Measurements from ENCODE around the gene BCO2.
A peak's percentile ranks its signal among the peaks of the same experiment; 100 is the strongest.

BCO2 gene

DNA sequence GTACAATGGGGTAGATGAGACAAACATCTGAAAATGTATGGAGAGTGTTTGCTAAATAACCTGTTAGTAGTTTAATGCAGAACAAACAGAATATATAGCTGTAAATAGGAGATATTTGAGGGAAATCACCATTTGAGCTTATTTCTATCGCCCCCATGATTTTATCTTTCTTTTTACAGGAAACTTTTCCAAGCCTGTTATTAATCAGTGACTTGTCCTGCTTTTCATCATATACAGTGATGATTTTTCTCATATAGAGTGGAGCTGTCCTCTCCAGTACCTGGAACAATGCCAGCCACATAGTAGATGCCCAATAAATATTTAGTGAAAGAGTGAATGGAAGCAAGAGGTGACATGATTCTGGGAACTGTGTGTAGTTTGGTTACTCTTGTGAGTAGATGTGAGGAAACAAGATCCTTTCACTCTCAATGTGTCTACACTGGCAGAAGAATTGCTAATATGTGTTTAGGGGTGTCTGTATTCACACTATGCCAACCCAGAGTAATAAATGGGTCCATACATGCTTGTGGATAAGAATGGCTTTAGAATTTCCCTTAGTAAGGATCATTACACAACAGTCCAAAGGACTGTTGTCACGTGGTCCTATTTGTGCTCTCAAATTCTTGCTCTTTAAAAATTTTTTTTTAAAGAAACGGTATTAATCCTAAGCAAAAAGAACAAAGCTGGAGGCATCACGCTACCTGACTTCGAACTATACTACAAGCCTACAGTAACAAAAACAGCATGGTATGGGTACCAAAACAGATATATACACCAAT is 48.6 kb downstream of the BCO2 start:
- Histone ChIP-seq H3K27ac (ENCODE audit: low read depth, low read length) (no peak overlapping the region), H3K4me3 (ENCODE audit: low read depth in 1 of 5, low read length in 5 of 5) (no peak overlapping the region), H3K9me3 (ENCODE audit: control insufficient read depth in 5 of 5, low read length in 5 of 5) (no peaks in the 10 kb centered on the region), H3K4me1 (ENCODE audit: control insufficient read depth in 5 of 5, insufficient read depth in 5 of 5, low read length in 5 of 5) (peaks cover 0 to 17% (median 12%) of the 10 kb centered on the region in 5 donors), H3K9ac (ENCODE audit: low read length in 5 of 5) (no peak overlapping the region), H3K27me3 (ENCODE audit: control insufficient read depth in 5 of 5, insufficient read depth in 4 of 5, low read length in 5 of 5) (no peaks in the 10 kb centered on the region), H3K36me3 (ENCODE audit: control insufficient read depth in 5 of 5, insufficient read depth in 5 of 5, low read length in 5 of 5) (peaks cover 0 to 4% (median 0%) of the 10 kb centered on the region in 5 donors)

DNA sequence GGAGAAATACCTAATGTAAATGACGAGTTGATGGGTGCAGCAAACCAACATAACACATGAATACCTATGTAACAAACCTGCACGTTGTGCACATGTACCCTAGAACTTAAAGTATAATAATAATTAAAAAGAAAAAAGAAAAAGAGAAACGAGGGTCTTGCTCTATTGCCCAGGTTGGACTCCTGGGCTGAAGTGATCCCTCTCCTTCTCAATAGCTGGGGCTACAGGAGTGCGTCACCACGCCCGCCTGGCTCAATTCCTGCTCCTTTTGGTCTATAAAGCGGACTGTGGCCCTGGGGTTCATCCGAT is 50.4 kb downstream of the BCO2 start:
- peaks cover 8 to 15% (median 12%) of the 10 kb centered on the region in 5 donors for H3K36me3 ChIP-seq (ENCODE audit: control insufficient read depth in 5 of 5, insufficient read depth in 5 of 5, low read length in 5 of 5)
- no peaks in the 10 kb centered on the region for H3K27me3 ChIP-seq (ENCODE audit: control insufficient read depth in 5 of 5, insufficient read depth in 4 of 5, low read length in 5 of 5)

DNA sequence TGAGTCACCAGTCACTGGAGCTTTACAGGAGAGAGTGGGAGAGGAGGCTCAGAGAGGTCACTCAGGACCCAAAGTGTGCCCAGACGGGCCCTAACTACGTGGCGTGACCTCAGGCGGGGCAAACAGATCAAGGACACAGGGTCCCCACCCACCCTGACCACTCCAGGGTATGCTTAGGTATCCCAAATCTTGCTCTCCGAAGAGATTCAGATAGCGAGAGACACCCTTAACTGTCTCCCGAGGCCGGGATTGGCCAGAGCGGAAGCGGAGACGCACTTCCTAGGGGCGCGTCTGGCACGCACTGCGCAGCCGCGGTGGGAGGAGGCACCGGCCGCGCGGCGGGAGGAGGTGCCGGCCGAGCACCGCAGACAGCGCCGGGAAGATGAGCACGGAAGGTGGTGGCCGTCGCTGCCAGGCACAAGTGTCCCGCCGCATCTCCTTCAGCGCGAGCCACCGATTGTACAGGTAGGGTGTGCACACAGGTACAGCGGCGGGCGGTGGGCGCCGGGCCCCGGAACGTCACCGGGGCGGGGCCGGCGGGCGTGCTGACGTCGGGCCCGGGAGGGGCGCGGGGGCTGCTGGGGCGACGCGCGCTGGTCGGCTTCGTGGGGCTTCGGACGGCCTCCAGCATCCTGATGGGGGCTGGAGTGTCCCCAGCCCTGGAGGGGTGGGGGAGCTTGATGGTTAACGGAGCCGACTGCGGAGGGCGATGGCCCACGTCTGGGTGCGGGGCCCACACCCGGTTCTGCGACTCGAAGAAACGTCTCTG is 50.9 kb downstream of the BCO2 start, which contains the start of gene PTS:
PTS (plus strand) TSS at position 367 of the 769 bp plus-strand sequence; CDS start at position 383, 16 bp downstream.
- peaks cover 0 to 17% (median 9%) of the 10 kb centered on the region in 5 donors for H3K4me1 ChIP-seq (ENCODE audit: control insufficient read depth in 5 of 5, insufficient read depth in 5 of 5, low read length in 5 of 5)
- peak within 1 kb of the TSS; percentile 89 to 97 (median 92) for H3K9ac ChIP-seq (ENCODE audit: low read length in 5 of 5)
- H3K27me3 ChIP-seq (ENCODE audit: control insufficient read depth in 5 of 5, insufficient read depth in 4 of 5, low read length in 5 of 5) = no peaks in the 10 kb centered on the region
- peak within 1 kb of the TSS; percentile 88 to 98 (median 94) for H3K4me3 ChIP-seq (ENCODE audit: low read depth in 1 of 5, low read length in 5 of 5)
- H3K36me3 ChIP-seq (ENCODE audit: control insufficient read depth in 5 of 5, insufficient read depth in 5 of 5, low read length in 5 of 5) = peaks cover 8 to 20% (median 18%) of the 10 kb centered on the region in 5 donors
- H3K27ac ChIP-seq (ENCODE audit: low read depth, low read length) = peak within 1 kb of the TSS; percentile 97
- no peaks in the 10 kb centered on the region for H3K9me3 ChIP-seq (ENCODE audit: control insufficient read depth in 5 of 5, low read length in 5 of 5)

More for the DNA sequence above, 50.4 kb downstream of the BCO2 start:
- Histone ChIP-seq H3K9ac (ENCODE audit: low read length in 5 of 5) (peak overlapping the region; percentile 89 to 97 (median 92)), H3K9me3 (ENCODE audit: control insufficient read depth in 5 of 5, low read length in 5 of 5) (no peaks in the 10 kb centered on the region), H3K4me1 (ENCODE audit: control insufficient read depth in 5 of 5, insufficient read depth in 5 of 5, low read length in 5 of 5) (peaks cover 0 to 17% (median 9%) of the 10 kb centered on the region in 5 donors), H3K27ac (ENCODE audit: low read depth, low read length) (peak overlapping the region; percentile 97), H3K4me3 (ENCODE audit: low read depth in 1 of 5, low read length in 5 of 5) (peak overlapping the region; percentile 88 to 98 (median 94))

DNA sequence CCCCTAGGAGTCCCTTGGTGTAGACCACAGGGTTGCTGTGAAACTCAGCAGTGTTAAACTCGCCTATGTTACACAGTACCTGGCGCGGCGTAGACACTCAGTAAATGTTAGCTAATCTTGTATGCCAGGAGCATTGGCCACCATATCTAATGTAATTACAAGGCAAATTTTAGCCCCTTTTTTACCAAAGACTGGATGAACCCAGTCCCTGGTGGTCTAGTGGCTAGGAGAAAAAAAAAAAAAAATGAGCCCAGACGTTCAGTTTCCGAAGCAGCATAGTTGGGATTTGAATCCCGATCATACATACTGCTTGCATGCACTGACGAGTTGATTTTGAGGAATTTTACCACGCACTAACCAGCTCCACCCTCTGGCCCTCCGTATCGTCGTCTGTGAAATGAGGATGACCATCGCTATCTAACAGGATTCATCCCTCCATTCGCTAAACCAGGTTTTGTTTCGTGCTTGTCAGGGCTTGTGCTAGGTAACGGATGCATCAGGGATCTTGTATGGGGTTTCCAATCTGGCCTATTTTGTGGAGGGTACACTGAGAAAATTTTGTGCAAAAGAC is 51.6 kb downstream of the BCO2 start:
- Histone ChIP-seq H3K4me1 (ENCODE audit: control insufficient read depth in 5 of 5, insufficient read depth in 5 of 5, low read length in 5 of 5) (peaks cover 0 to 17% (median 9%) of the 10 kb centered on the region in 5 donors), H3K9me3 (ENCODE audit: control insufficient read depth in 5 of 5, low read length in 5 of 5) (no peaks in the 10 kb centered on the region), H3K9ac (ENCODE audit: low read length in 5 of 5) (peak overlapping the region; percentile 85 to 97 (median 92)), H3K27ac (ENCODE audit: low read depth, low read length) (peak overlapping the region; percentile 97), H3K4me3 (ENCODE audit: low read depth in 1 of 5, low read length in 5 of 5) (peak overlapping the region; percentile 88 to 98 (median 94)), H3K36me3 (ENCODE audit: control insufficient read depth in 5 of 5, insufficient read depth in 5 of 5, low read length in 5 of 5) (peaks cover 8 to 20% (median 19%) of the 10 kb centered on the region in 5 donors), H3K27me3 (ENCODE audit: control insufficient read depth in 5 of 5, insufficient read depth in 4 of 5, low read length in 5 of 5) (no peaks in the 10 kb centered on the region)

DNA sequence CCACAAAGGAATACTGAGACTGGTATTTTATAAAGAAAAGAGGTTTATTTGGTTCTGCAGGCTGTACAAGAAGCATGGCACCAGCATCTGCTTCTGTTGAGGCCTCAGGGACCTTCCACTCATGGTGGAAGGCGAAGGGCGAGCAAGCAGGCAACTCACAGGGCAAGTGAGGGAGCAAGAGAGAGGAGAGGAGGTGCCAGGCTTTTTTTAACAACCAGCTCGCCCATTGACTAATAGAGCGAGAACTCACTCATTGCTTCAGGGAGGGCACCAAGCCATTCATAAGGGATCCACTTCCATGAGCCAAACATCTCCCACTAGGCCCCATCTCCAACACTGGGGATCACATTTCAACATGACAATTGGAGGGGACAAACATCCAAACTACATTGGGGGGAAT is 52.2 kb downstream of the BCO2 start:
- peaks cover 8 to 24% (median 20%) of the 10 kb centered on the region in 5 donors for H3K36me3 ChIP-seq (ENCODE audit: control insufficient read depth in 5 of 5, insufficient read depth in 5 of 5, low read length in 5 of 5)
- peak overlapping the region in 4 of 5 donors; percentile 92 to 97 (median 92) for H3K9ac ChIP-seq (ENCODE audit: low read length in 5 of 5)
- no peaks in the 10 kb centered on the region for H3K9me3 ChIP-seq (ENCODE audit: control insufficient read depth in 5 of 5, low read length in 5 of 5)
- H3K4me1 ChIP-seq (ENCODE audit: control insufficient read depth in 5 of 5, insufficient read depth in 5 of 5, low read length in 5 of 5) = peaks cover 0 to 17% (median 9%) of the 10 kb centered on the region in 5 donors
- no peak overlapping the region for H3K27ac ChIP-seq (ENCODE audit: low read depth, low read length)
- H3K27me3 ChIP-seq (ENCODE audit: control insufficient read depth in 5 of 5, insufficient read depth in 4 of 5, low read length in 5 of 5) = no peaks in the 10 kb centered on the region
- peak overlapping the region; percentile 88 to 98 (median 94) for H3K4me3 ChIP-seq (ENCODE audit: low read depth in 1 of 5, low read length in 5 of 5)

DNA sequence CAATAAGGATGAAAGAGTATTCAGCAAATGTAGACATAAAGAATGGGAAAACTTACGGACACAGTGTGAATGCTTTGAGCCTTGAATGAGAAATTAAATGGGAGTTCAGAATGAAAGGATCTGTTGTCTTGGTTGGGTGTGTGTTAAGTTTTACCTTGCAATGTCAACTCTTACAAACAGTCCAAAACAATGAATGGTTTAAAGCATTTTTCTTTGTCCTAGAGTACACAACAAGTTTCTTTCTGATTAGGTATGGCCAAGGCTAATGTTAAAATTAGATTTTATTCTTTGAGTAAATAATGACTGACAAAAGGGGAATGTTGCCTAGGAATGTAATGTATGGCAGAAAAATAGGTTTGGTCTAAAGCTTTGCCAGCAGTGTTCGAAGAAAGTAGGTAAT is 53.4 kb downstream of the BCO2 start:
- peaks cover 10 to 31% (median 23%) of the 10 kb centered on the region in 5 donors for H3K36me3 ChIP-seq (ENCODE audit: control insufficient read depth in 5 of 5, insufficient read depth in 5 of 5, low read length in 5 of 5)

DNA sequence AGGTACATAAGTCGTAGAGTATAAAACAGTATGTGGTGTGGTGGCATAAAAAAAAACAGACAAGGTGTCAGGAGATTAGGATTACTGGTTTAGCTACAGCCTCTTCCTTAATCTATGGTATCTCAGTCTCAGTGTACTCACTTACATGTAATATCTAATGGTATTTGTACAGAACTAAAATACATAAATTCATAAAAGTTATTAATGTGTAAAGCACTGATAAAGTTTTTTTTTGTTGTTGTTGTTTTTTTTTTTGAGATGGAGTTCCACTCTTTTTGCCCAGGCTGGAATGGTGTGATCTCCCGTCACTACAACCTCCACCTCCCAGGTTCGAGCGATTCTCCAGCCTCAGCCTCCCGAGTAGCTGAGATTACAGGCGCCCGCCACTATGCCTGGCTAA is 53.8 kb downstream of the BCO2 start:
- no peak overlapping the region for H3K27ac ChIP-seq (ENCODE audit: low read depth, low read length)
- H3K4me3 ChIP-seq (ENCODE audit: low read depth in 1 of 5, low read length in 5 of 5) = no peak overlapping the region
- no peaks in the 10 kb centered on the region for H3K27me3 ChIP-seq (ENCODE audit: control insufficient read depth in 5 of 5, insufficient read depth in 4 of 5, low read length in 5 of 5)
- no peaks in the 10 kb centered on the region for H3K9me3 ChIP-seq (ENCODE audit: control insufficient read depth in 5 of 5, low read length in 5 of 5)
- H3K9ac ChIP-seq (ENCODE audit: low read length in 5 of 5) = no peak overlapping the region
- peaks cover 11 to 35% (median 27%) of the 10 kb centered on the region in 5 donors for H3K36me3 ChIP-seq (ENCODE audit: control insufficient read depth in 5 of 5, insufficient read depth in 5 of 5, low read length in 5 of 5)
- H3K4me1 ChIP-seq (ENCODE audit: control insufficient read depth in 5 of 5, insufficient read depth in 5 of 5, low read length in 5 of 5) = peaks cover 0 to 17% (median 9%) of the 10 kb centered on the region in 5 donors

More for the DNA sequence above, 53.4 kb downstream of the BCO2 start:
- H3K9ac ChIP-seq (ENCODE audit: low read length in 5 of 5) = no peak overlapping the region
- H3K4me1 ChIP-seq (ENCODE audit: control insufficient read depth in 5 of 5, insufficient read depth in 5 of 5, low read length in 5 of 5) = peaks cover 0 to 17% (median 9%) of the 10 kb centered on the region in 5 donors
- H3K9me3 ChIP-seq (ENCODE audit: control insufficient read depth in 5 of 5, low read length in 5 of 5) = no peaks in the 10 kb centered on the region
- no peak overlapping the region for H3K4me3 ChIP-seq (ENCODE audit: low read depth in 1 of 5, low read length in 5 of 5)
- no peak overlapping the region for H3K27ac ChIP-seq (ENCODE audit: low read depth, low read length)
- H3K27me3 ChIP-seq (ENCODE audit: control insufficient read depth in 5 of 5, insufficient read depth in 4 of 5, low read length in 5 of 5) = no peaks in the 10 kb centered on the region

DNA sequence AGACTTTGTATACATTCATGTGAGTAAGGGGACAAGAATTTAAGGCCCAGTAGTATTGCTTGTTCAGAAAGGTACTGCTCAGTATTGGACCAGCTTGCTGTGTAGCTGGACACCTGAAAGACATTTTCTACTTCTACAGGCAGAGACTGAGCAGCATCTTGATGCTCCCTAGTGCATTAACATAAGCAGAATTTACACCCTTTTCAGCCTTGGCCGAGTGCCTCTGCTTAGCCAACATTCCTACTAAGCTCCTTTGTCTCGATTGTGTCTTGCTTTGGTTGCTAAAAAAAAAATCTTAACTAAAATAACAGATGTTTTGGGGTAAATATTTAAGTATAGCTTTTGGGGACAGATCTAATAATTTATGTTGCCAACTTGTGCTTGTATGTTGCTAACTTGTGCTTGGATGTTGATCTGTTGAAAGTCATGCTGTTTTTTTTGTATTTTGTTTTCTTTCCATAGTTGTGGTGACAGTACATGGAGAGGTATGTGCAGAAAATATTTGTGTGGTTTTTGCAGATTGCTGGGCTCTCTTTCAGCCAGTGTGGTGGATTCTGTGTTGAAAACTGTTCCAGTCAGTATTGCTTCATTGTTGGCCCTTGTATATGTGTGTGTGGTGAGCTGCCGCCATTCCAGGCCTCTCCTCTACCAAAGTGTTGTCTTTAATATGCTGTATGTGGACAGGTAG is 54.6 kb downstream of the BCO2 start:
- no peak overlapping the region for H3K27ac ChIP-seq (ENCODE audit: low read depth, low read length)
- H3K36me3 ChIP-seq (ENCODE audit: control insufficient read depth in 5 of 5, insufficient read depth in 5 of 5, low read length in 5 of 5) = peaks cover 14 to 35% (median 33%) of the 10 kb centered on the region in 5 donors
- peaks cover 0 to 17% (median 9%) of the 10 kb centered on the region in 5 donors for H3K4me1 ChIP-seq (ENCODE audit: control insufficient read depth in 5 of 5, insufficient read depth in 5 of 5, low read length in 5 of 5)
- H3K9me3 ChIP-seq (ENCODE audit: control insufficient read depth in 5 of 5, low read length in 5 of 5) = no peaks in the 10 kb centered on the region
- no peak overlapping the region for H3K4me3 ChIP-seq (ENCODE audit: low read depth in 1 of 5, low read length in 5 of 5)
- H3K9ac ChIP-seq (ENCODE audit: low read length in 5 of 5) = no peak overlapping the region
- no peaks in the 10 kb centered on the region for H3K27me3 ChIP-seq (ENCODE audit: control insufficient read depth in 5 of 5, insufficient read depth in 4 of 5, low read length in 5 of 5)

DNA sequence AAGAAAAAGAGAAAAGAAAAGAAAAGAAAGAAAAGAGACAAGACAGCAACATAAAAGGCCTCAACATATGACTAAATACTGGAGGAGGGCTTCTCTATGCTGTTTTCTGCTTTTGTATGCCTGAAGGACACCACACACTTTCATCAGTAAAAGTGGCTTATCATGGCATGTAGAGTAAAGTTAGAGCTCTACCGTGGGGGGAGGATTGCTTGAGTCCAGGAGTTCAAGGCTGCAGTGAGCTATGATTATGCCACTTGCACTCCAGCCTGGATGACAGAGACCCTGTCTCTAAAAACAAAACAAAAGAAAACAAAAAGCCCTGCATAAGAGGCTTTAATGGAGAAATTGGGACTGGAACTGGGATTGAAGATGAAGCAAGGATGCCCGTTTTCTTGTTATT is 56.6 kb downstream of the BCO2 start:
- Histone ChIP-seq H3K9me3 (ENCODE audit: control insufficient read depth in 5 of 5, low read length in 5 of 5) (no peaks in the 10 kb centered on the region), H3K9ac (ENCODE audit: low read length in 5 of 5) (no peak overlapping the region), H3K4me3 (ENCODE audit: low read depth in 1 of 5, low read length in 5 of 5) (no peak overlapping the region), H3K4me1 (ENCODE audit: control insufficient read depth in 5 of 5, insufficient read depth in 5 of 5, low read length in 5 of 5) (peaks cover 0 to 9% (median 8%) of the 10 kb centered on the region in 5 donors), H3K36me3 (ENCODE audit: control insufficient read depth in 5 of 5, insufficient read depth in 5 of 5, low read length in 5 of 5) (peaks cover 28 to 54% (median 43%) of the 10 kb centered on the region in 5 donors), H3K27me3 (ENCODE audit: control insufficient read depth in 5 of 5, insufficient read depth in 4 of 5, low read length in 5 of 5) (no peaks in the 10 kb centered on the region), H3K27ac (ENCODE audit: low read depth, low read length) (no peak overlapping the region)
